NCI-H128 (cell line): ENCODE measurements around the gene CAT.

Experiments
- DNase-seq: peaks from one replicate; lab custom pipeline; 2025; ENCODE audit not compliant: unreplicated experiment; lab: John Stamatoyannopoulos, UW

The CAT gene

GRCh38 chr11:34438529-34439507, at the start of gene CAT:
Gene CAT, plus strand, starts transcription at chr11:34438934. Its CDS starts 80 bp downstream, at chr11:34439014.
- DNase-seq = peak; percentile 86

- no peak for DNase-seq
These were observed 43.9 kb upstream of the CAT start for GRCh38 chr11:34394771-34395300.

- no peak for DNase-seq
These were observed 42.7 kb upstream of the CAT start for GRCh38 chr11:34395916-34396550.

GRCh38 chr11:34397120-34397519, 41.6 kb upstream of the CAT start:
- DNase-seq = no peak

- no peak for DNase-seq
These were observed 40.9 kb upstream of the CAT start for GRCh38 chr11:34397811-34398210.

- no peak for DNase-seq
These were observed 35.3 kb upstream of the CAT start for GRCh38 chr11:34403431-34403830.

GRCh38 chr11:34404280-34404679, 34.5 kb upstream of the CAT start:
- DNase-seq = no peak

- DNase-seq = no peak
These were observed 33.5 kb upstream of the CAT start for GRCh38 chr11:34405079-34405858.

- DNase-seq = no peak
These were observed 32.3 kb upstream of the CAT start for GRCh38 chr11:34406413-34406812.

GRCh38 chr11:34407121-34407813, 31.5 kb upstream of the CAT start:
- no peak for DNase-seq

GRCh38 chr11:34408580-34409172, 30.1 kb upstream of the CAT start:
- DNase-seq = no peak

- DNase-seq = no peak
These were observed 27.6 kb upstream of the CAT start for GRCh38 chr11:34411111-34411510.

- no peak for DNase-seq
These were observed 26.9 kb upstream of the CAT start for GRCh38 chr11:34411791-34412190.

- DNase-seq = no peak
These were observed 25.5 kb upstream of the CAT start for GRCh38 chr11:34413263-34413662.

GRCh38 chr11:34415538-34415937, 23.2 kb upstream of the CAT start:
- DNase-seq = no peak

GRCh38 chr11:34416088-34416487, 22.6 kb upstream of the CAT start:
- DNase-seq = no peak

- DNase-seq = no peak
These were observed 22.0 kb upstream of the CAT start for GRCh38 chr11:34416766-34417165.

GRCh38 chr11:34417202-34417601, 21.5 kb upstream of the CAT start:
- DNase-seq = no peak

- DNase-seq = no peak
These were observed 19.6 kb upstream of the CAT start for GRCh38 chr11:34419158-34419557.

- no peak for DNase-seq
These were observed 15.4 kb upstream of the CAT start for GRCh38 chr11:34423300-34423699.
